ENCODE results near the gene NR2C1.
A peak's percentile ranks its signal among the peaks of the same experiment; 100 is the strongest.

The NR2C1 gene

GRCh38 chr12:95083938-95084337, 10.5 kb upstream of the NR2C1 start:
- no peak for DNase-seq

GRCh38 chr12:95083471-95083870, 10.1 kb upstream of the NR2C1 start:
- DNase-seq = no peak

GRCh38 chr12:95077341-95077740, 3.9 kb upstream of the NR2C1 start:
- no peak for DNase-seq

- no peak for DNase-seq
Observed at GRCh38 chr12:95074766-95075165, 1.3 kb upstream of the NR2C1 start.

GRCh38 chr12:95073698-95074520, 491 bp upstream of the NR2C1 start:
- DNase-seq = peak in 2 of 14 donors; percentile 4 to 5

- DNase-seq = no peak
Observed at GRCh38 chr12:95070378-95070777, 3.0 kb downstream of the NR2C1 start.

GRCh38 chr12:95066091-95066855, 7.1 kb downstream of the NR2C1 start:
- DNase-seq = no peak

- DNase-seq = no peak
Observed at GRCh38 chr12:95060951-95061350, 12.5 kb downstream of the NR2C1 start.

GRCh38 chr12:95059984-95060383, 13.4 kb downstream of the NR2C1 start:
- DNase-seq = no peak

- no peak for DNase-seq
Observed at GRCh38 chr12:95057424-95057823, 16.0 kb downstream of the NR2C1 start.

- DNase-seq = no peak
Observed at GRCh38 chr12:95055057-95055456, 18.4 kb downstream of the NR2C1 start.

- no peak for DNase-seq
Observed at GRCh38 chr12:95054206-95054605, 19.2 kb downstream of the NR2C1 start.

GRCh38 chr12:95051241-95051640, 22.2 kb downstream of the NR2C1 start:
- no peak for DNase-seq

GRCh38 chr12:95037906-95038305, 35.5 kb downstream of the NR2C1 start:
- DNase-seq = no peak

- no peak for DNase-seq
Observed at GRCh38 chr12:95034750-95035149, 38.7 kb downstream of the NR2C1 start.

GRCh38 chr12:95022477-95022876, 50.9 kb downstream of the NR2C1 start:
- DNase-seq = no peak

- no peak for DNase-seq
Observed at GRCh38 chr12:95017482-95017881, 55.9 kb downstream of the NR2C1 start.

GRCh38 chr12:95016120-95016519, 57.3 kb downstream of the NR2C1 start:
- DNase-seq = no peak

GRCh38 chr12:95014554-95014953, 58.9 kb downstream of the NR2C1 start:
- no peak for DNase-seq

- no peak for DNase-seq
Observed at GRCh38 chr12:95006206-95006605, 67.2 kb downstream of the NR2C1 start.

GRCh38 chr12:95004610-95005009, 68.8 kb downstream of the NR2C1 start:
- DNase-seq = no peak

- no peak for DNase-seq
Observed at GRCh38 chr12:95003921-95004272, 69.5 kb downstream of the NR2C1 start.

GRCh38 chr12:95003213-95003920, 70.1 kb downstream of the NR2C1 start, which contains the start of gene NDUFA12:
Gene NDUFA12, minus strand, starts transcription at chr12:95003697. Its CDS starts 17 bp downstream, at chr12:95003680.
- peak; percentile 45 to 95 (median 89) for DNase-seq
